Uterus (tissue), 2 donors: ENCODE results near the gene PCYT1A.

Source experiments
- POLR2A ChIP-seq, 2 donors: fragments of 450-650 bp; IDR thresholded peaks; one replicate each; pipeline ENCODE4 v1.6.1; 2016; ENCODE audit warnings: antibody characterized with exemption in 2 of 2, mild to moderate bottlenecking in 1 of 2, moderate library complexity in 1 of 2
- TF ChIP-seq, protein P1 (sequence below), 4 experiments: fragments of 200-600 bp in 2 of 4; fragments of 450-650 bp in 2 of 4; sonication (generic) in 2 of 4; IDR thresholded peaks; one replicate each; pipeline ENCODE4 v1.5.1; 2016 to 2019; ENCODE audit warnings: antibody characterized with exemption in 4 of 4, mild to moderate bottlenecking in 2 of 4, moderate library complexity in 1 of 4

DNA sequence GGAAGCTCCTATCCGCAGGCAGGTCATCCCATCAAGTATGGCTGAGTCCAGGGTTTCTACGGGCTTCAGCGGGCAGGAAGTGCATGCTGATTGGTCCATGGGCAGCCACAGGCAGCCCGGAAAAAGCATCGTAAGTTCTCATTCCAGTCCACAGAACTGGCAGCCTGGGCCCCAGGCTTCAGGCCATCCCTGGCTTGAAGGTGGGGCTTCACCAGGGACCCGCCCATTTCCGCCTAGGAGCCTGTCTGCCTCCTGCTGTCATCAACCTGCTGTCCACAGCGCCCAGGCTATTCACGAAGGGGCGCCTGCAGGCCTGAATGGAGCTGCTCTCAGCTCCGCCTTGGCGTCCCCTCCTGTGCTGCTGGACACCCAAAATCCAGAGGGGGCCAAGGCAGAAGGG, 13.9 kb downstream of the PCYT1A start:
- TF ChIP-seq, protein P1, sequence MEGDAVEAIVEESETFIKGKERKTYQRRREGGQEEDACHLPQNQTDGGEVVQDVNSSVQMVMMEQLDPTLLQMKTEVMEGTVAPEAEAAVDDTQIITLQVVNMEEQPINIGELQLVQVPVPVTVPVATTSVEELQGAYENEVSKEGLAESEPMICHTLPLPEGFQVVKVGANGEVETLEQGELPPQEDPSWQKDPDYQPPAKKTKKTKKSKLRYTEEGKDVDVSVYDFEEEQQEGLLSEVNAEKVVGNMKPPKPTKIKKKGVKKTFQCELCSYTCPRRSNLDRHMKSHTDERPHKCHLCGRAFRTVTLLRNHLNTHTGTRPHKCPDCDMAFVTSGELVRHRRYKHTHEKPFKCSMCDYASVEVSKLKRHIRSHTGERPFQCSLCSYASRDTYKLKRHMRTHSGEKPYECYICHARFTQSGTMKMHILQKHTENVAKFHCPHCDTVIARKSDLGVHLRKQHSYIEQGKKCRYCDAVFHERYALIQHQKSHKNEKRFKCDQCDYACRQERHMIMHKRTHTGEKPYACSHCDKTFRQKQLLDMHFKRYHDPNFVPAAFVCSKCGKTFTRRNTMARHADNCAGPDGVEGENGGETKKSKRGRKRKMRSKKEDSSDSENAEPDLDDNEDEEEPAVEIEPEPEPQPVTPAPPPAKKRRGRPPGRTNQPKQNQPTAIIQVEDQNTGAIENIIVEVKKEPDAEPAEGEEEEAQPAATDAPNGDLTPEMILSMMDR (IDR thresholded peaks at IDR 0.05), result no peak
- no peak for TF ChIP-seq POLR2A (IDR thresholded peaks at IDR 0.05)
